Neuronal stem cell (in vitro differentiated cells): Measurements from ENCODE around the gene PRICKLE3. TPM values are rescaled to one million over a fixed set of nuclear protein-coding genes. Genes with fewer than 3 reads are reported as not detected.

Source experiments
- small RNA-seq: library from polyadenylated mRNA; stranded (forward); fragments of <200 nt; extraction: miRNeasy Mini kit (QIAGEN cat#:217004); gene quantifications from one replicate; pipeline ENCODE3, GENCODE V24; 2013; ENCODE audit not compliant: insufficient read depth

The PRICKLE3 gene

Small RNAs within 50 kb of the gene (small RNA-seq; reads per million reads assigned to genes)
- not detected for gene RN7SL262P
